Measurements from ENCODE around the gene ARSG.

- TF ChIP-seq RAD21 (IDR thresholded peaks at IDR 0.05; ENCODE audit: low read depth) (no peak), EP300 (IDR thresholded peaks at IDR 0.05; ENCODE audit: borderline replicate concordance) (no peak), CEBPB (IDR thresholded peaks at IDR 0.05) (no peak), TEAD4 (IDR thresholded peaks at IDR 0.05) (no peak)
- TF ChIP-seq, protein P1, sequence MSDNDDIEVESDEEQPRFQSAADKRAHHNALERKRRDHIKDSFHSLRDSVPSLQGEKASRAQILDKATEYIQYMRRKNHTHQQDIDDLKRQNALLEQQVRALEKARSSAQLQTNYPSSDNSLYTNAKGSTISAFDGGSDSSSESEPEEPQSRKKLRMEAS (IDR thresholded peaks at IDR 0.05): no peak
- TF ChIP-seq, protein P2, sequence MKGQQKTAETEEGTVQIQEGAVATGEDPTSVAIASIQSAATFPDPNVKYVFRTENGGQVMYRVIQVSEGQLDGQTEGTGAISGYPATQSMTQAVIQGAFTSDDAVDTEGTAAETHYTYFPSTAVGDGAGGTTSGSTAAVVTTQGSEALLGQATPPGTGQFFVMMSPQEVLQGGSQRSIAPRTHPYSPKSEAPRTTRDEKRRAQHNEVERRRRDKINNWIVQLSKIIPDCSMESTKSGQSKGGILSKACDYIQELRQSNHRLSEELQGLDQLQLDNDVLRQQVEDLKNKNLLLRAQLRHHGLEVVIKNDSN (IDR thresholded peaks at IDR 0.05): no peak
Measured at GRCh38 chr17:68387435-68388218, 96.3 kb downstream of the ARSG start.
